GM23248 (cell line): ENCODE results near the gene LSM14A.

Experiments
- EZH2 ChIP-seq: fragments of 200-600 bp; sonication (generic); IDR thresholded peaks from 2 replicates; pipeline ENCODE4 v1.6.1; 2018; ENCODE audit warnings: antibody characterized with exemption, mild to moderate bottlenecking; ENCODE audit not compliant: insufficient read depth, poor library complexity, severe bottlenecking
- EZH2phosphoT487 ChIP-seq: fragments of 200-600 bp; sonication (generic); IDR thresholded peaks from 2 replicates; pipeline ENCODE4 v1.6.1; 2018; ENCODE audit warnings: antibody characterized with exemption, moderate library complexity, mild to moderate bottlenecking, low read depth; ENCODE audit not compliant: insufficient read depth

DNA sequence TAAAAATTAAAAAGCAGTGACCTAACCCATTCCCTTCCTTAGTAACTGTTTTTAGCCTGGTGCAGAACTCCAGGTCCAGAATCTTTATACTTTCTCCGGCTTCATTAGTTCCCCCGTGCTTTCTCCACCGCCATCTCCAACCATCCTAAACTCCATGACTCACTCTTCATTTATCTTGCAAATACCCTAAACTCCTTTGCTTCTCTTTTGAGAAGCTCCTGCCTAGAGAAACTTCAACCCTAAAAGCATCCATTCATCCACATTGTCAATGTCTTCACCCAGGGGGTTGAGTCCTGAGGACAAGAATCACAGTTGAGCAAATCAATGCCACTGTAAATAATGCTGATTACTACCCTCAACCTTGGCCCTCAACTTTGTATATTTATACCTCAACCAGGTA lies 65.0 kb downstream of the LSM14A start:
- TF ChIP-seq EZH2 (no peak), EZH2phosphoT487 (no peak)
